Panc1 (cell line): Measurements from ENCODE around the gene ACVR1B.

Source experiments
- POLR2AphosphoS5 ChIP-seq: IDR thresholded peaks from 2 replicates; pipeline ENCODE4 v1.6.1; 2012; ENCODE audit warnings: mild to moderate bottlenecking, low read depth, low read length, moderate library complexity
- SIN3A ChIP-seq: IDR thresholded peaks from 2 replicates; pipeline ENCODE4 v1.6.1; 2012; ENCODE audit warnings: low read depth, mild to moderate bottlenecking, low read length, moderate library complexity, borderline replicate concordance; ENCODE audit not compliant: insufficient read depth
- TCF7L2 ChIP-seq: IDR thresholded peaks from 2 replicates; pipeline ENCODE4 v1.6.1; 2011; ENCODE audit warnings: mild to moderate bottlenecking, low read depth, low read length, inconsistent platforms
- TF ChIP-seq, protein P1 (sequence below), 2 experiments: IDR thresholded peaks; 2 replicates each; pipeline ENCODE4 v1.6.1; 2011 to 2012; ENCODE audit warnings: low read depth in 2 of 2, control low read depth in 1 of 2, low read length in 1 of 2, mild to moderate bottlenecking in 1 of 2, moderate library complexity in 1 of 2; ENCODE audit not compliant: insufficient read depth in 1 of 2
- TF ChIP-seq, protein P2 (sequence below): fragments of 450-650 bp; IDR thresholded peaks from 2 replicates; pipeline ENCODE4 v1.5.1; 2017; ENCODE audit warnings: mild to moderate bottlenecking

GRCh38 chr12:51915003-51915625 is 36.4 kb upstream of the ACVR1B start:
- TF ChIP-seq, protein P1, sequence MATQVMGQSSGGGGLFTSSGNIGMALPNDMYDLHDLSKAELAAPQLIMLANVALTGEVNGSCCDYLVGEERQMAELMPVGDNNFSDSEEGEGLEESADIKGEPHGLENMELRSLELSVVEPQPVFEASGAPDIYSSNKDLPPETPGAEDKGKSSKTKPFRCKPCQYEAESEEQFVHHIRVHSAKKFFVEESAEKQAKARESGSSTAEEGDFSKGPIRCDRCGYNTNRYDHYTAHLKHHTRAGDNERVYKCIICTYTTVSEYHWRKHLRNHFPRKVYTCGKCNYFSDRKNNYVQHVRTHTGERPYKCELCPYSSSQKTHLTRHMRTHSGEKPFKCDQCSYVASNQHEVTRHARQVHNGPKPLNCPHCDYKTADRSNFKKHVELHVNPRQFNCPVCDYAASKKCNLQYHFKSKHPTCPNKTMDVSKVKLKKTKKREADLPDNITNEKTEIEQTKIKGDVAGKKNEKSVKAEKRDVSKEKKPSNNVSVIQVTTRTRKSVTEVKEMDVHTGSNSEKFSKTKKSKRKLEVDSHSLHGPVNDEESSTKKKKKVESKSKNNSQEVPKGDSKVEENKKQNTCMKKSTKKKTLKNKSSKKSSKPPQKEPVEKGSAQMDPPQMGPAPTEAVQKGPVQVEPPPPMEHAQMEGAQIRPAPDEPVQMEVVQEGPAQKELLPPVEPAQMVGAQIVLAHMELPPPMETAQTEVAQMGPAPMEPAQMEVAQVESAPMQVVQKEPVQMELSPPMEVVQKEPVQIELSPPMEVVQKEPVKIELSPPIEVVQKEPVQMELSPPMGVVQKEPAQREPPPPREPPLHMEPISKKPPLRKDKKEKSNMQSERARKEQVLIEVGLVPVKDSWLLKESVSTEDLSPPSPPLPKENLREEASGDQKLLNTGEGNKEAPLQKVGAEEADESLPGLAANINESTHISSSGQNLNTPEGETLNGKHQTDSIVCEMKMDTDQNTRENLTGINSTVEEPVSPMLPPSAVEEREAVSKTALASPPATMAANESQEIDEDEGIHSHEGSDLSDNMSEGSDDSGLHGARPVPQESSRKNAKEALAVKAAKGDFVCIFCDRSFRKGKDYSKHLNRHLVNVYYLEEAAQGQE (IDR thresholded peaks at IDR 0.05; ENCODE audit: insufficient read depth in 1 of 2, low read depth in 2 of 2, low read length in 1 of 2): no peak
- TF ChIP-seq, protein P2, sequence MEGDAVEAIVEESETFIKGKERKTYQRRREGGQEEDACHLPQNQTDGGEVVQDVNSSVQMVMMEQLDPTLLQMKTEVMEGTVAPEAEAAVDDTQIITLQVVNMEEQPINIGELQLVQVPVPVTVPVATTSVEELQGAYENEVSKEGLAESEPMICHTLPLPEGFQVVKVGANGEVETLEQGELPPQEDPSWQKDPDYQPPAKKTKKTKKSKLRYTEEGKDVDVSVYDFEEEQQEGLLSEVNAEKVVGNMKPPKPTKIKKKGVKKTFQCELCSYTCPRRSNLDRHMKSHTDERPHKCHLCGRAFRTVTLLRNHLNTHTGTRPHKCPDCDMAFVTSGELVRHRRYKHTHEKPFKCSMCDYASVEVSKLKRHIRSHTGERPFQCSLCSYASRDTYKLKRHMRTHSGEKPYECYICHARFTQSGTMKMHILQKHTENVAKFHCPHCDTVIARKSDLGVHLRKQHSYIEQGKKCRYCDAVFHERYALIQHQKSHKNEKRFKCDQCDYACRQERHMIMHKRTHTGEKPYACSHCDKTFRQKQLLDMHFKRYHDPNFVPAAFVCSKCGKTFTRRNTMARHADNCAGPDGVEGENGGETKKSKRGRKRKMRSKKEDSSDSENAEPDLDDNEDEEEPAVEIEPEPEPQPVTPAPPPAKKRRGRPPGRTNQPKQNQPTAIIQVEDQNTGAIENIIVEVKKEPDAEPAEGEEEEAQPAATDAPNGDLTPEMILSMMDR: no peak
- no peak for TF ChIP-seq SIN3A
- TF ChIP-seq POLR2AphosphoS5: no peak
- no peak for TF ChIP-seq TCF7L2
